HG03175 (cell line): ENCODE measurements around the gene BCKDHB.

Experiments used
- ATAC-seq: cut with Tn5 transposase; IDR thresholded peaks from one replicate; pipeline ENCODE4 v1.9.1; 2021; ENCODE audit warnings: mild to moderate bottlenecking, moderate library complexity; ENCODE audit not compliant: unreplicated experiment

BCKDHB gene

GRCh38 chr6:80148220-80148619 lies 41.7 kb downstream of the BCKDHB start:
- no peak for ATAC-seq

- ATAC-seq, result no peak
Observed at GRCh38 chr6:80151635-80152034, 45.2 kb downstream of the BCKDHB start.

- no peak for ATAC-seq
Observed at GRCh38 chr6:80154160-80154559, 47.7 kb downstream of the BCKDHB start.

GRCh38 chr6:80156221-80156620 lies 49.8 kb downstream of the BCKDHB start:
- no peak for ATAC-seq

GRCh38 chr6:80158478-80158989 lies 52.1 kb downstream of the BCKDHB start:
- ATAC-seq, result peak; percentile 68

- ATAC-seq, result no peak
Observed at GRCh38 chr6:80161434-80161833, 55.0 kb downstream of the BCKDHB start.

GRCh38 chr6:80163754-80164187 lies 57.3 kb downstream of the BCKDHB start:
- peak; percentile 78 for ATAC-seq

- ATAC-seq, result peak; percentile 91
Observed at GRCh38 chr6:80165143-80165542, 58.7 kb downstream of the BCKDHB start.

- no peak for ATAC-seq
Observed at GRCh38 chr6:80165819-80166218, 59.3 kb downstream of the BCKDHB start.

GRCh38 chr6:80170433-80170832 lies 64.0 kb downstream of the BCKDHB start:
- ATAC-seq, result no peak

GRCh38 chr6:80173411-80173810 lies 66.9 kb downstream of the BCKDHB start:
- no peak for ATAC-seq

- ATAC-seq, result peak; percentile 59
Observed at GRCh38 chr6:80174900-80175572, 68.6 kb downstream of the BCKDHB start.

GRCh38 chr6:80179695-80180094 lies 73.2 kb downstream of the BCKDHB start:
- ATAC-seq, result no peak

- ATAC-seq, result no peak
Observed at GRCh38 chr6:80181352-80182081, 75.0 kb downstream of the BCKDHB start.

- no peak for ATAC-seq
Observed at GRCh38 chr6:80182308-80182707, 75.8 kb downstream of the BCKDHB start.

GRCh38 chr6:80183019-80183795 lies 76.7 kb downstream of the BCKDHB start:
- ATAC-seq, result no peak

GRCh38 chr6:80185492-80185891 lies 79.0 kb downstream of the BCKDHB start:
- ATAC-seq, result no peak

- no peak for ATAC-seq
Observed at GRCh38 chr6:80186082-80186481, 79.6 kb downstream of the BCKDHB start.

GRCh38 chr6:80196906-80197305 lies 90.4 kb downstream of the BCKDHB start:
- no peak for ATAC-seq

- ATAC-seq, result no peak
Observed at GRCh38 chr6:80197474-80197873, 91.0 kb downstream of the BCKDHB start.

- ATAC-seq, result no peak
Observed at GRCh38 chr6:80197986-80198385, 91.5 kb downstream of the BCKDHB start.
